ENCODE measurements around the gene PI16. TPM values are rescaled to one million over a fixed set of nuclear protein-coding genes. Genes with fewer than 3 reads are reported as not detected.

The PI16 gene
- polyA plus RNA-seq, 1 of the 3 experiments (the other 2 are of a cell fraction) = 0.02 TPM

- Histone ChIP-seq H2AFZ (ENCODE audit: low read depth) (no peak overlapping the region), H3K27ac (ENCODE audit: low read depth in 2 of 2, low read length in 1 of 2) (no peak overlapping the region), H4K20me1 (ENCODE audit: insufficient read depth) (peaks cover 6% of the 10 kb centered on the region; the same call in 1 of the 2 replicates), H3K4me3 (ENCODE audit: low read depth in 2 of 2, low read length in 1 of 2) (no peak overlapping the region), H3K9me2 (no peaks in the 10 kb centered on the region), H3K9ac (no peak overlapping the region), H3K79me2 (ENCODE audit: insufficient read depth) (no peaks in the 10 kb centered on the region), H3K27me3 (ENCODE audit: insufficient read depth) (no peaks in the 10 kb centered on the region), H3K9me3 (no peaks in the 10 kb centered on the region), H3F3A (replicated peaks; ENCODE audit: insufficient read depth) (peaks cover 16% of the 10 kb centered on the region), H3K4me1 (ENCODE audit: control insufficient read depth in 1 of 2, insufficient read depth in 2 of 2, low read depth in 1 of 2, low read length in 1 of 2) (peaks cover 3 to 12% of the 10 kb centered on the region in 2 experiments; a peak in 1 of 4 replicates), H3K36me3 (replicated peaks in 1 of 2; ENCODE audit: control insufficient read depth in 1 of 2, insufficient read depth in 2 of 2, low read length in 1 of 2) (peaks cover 26 to 59% of the 10 kb centered on the region in 2 experiments), H3K4me2 (no peak overlapping the region)
- no peak for TF ChIP-seq JUND (IDR thresholded peaks at IDR 0.05)
- no peak for TF ChIP-seq USF2 (IDR thresholded peaks at IDR 0.05; ENCODE audit: borderline replicate concordance, low read depth, low read length)
- no peak for TF ChIP-seq MXI1 (IDR thresholded peaks at IDR 0.05; ENCODE audit: low read depth, low read length)
- no peak for TF ChIP-seq GATA2 (CRISPR knock-in tag; IDR thresholded peaks at IDR 0.05)
- no peak for TF ChIP-seq NFIC (IDR thresholded peaks at IDR 0.05; ENCODE audit: borderline replicate concordance)
- no peak for TF ChIP-seq POLR2AphosphoS5 (IDR thresholded peaks at IDR 0.05; ENCODE audit: low read depth, low read length)
- TF ChIP-seq FOXM1 (IDR thresholded peaks at IDR 0.05; ENCODE audit: low read depth) = no peak
- no peak for TF ChIP-seq FOSL2 (IDR thresholded peaks at IDR 0.05; ENCODE audit: borderline replicate concordance, low read depth)
- TF ChIP-seq CHD2 (IDR thresholded peaks at IDR 0.05; ENCODE audit: low read length, partially characterized antibody) = no peak
- TF ChIP-seq PBX3 (IDR thresholded peaks at IDR 0.05) = no peak
- TF ChIP-seq CTCF (IDR thresholded peaks at IDR 0.05) = no peak
- TF ChIP-seq REST (IDR thresholded peaks at IDR 0.05; ENCODE audit: low read depth, low read length) = no peak
- no peak for TF ChIP-seq RCOR1 (IDR thresholded peaks at IDR 0.05; ENCODE audit: low read length)
- TF ChIP-seq ZBTB33 (IDR thresholded peaks at IDR 0.05; ENCODE audit: borderline replicate concordance, low read depth) = no peak
- TF ChIP-seq EZH2phosphoT487 (IDR thresholded peaks at IDR 0.05; ENCODE audit: borderline replicate concordance, low read depth) = no peak
- TF ChIP-seq TAF1 (IDR thresholded peaks at IDR 0.05; ENCODE audit: borderline replicate concordance, low read depth, low read length) = no peak
- no peak for TF ChIP-seq TEAD4 (IDR thresholded peaks at IDR 0.05; ENCODE audit: borderline replicate concordance, insufficient read depth)
- ChIA-PET CTCF (interaction anchor here (4.3 kb wide), 1 partner anchor 50 kb away, joined by 13 read pairs; no protein-coding TSS in a partner anchor), POLR2A (no interaction called here)
- no peak for DNase-seq
- 90% methylated on average over 3 of the region's 4 CpGs for WGBS (ENCODE audit: low lambda C conversion rate)
These were observed 13.2 kb downstream of the PI16 start for GRCh38 chr6:36967757-36968156.
